H9 (cell line): ENCODE data around the gene THEM5. TPM values are rescaled to one million over a fixed set of nuclear protein-coding genes. Genes with fewer than 3 reads are reported as not detected.

Source experiments
- DNase-seq: peaks from one replicate; pipeline ENCODE4 v3.0.0-alpha.2; 2017
- H2AFZ ChIP-seq: one replicate; pipeline ENCODE4 v1.6.1; 2013; ENCODE audit warnings: mild to moderate bottlenecking, low read length, control low read depth, moderate library complexity
- H2AK5ac ChIP-seq: 2 replicates; pipeline ENCODE4 v1.6.1; 2013; ENCODE audit warnings: low read length, control low read depth, mixed read lengths; ENCODE audit not compliant: insufficient read length
- H2BK120ac ChIP-seq: one replicate; pipeline ENCODE4 v1.6.1; 2013; ENCODE audit warnings: low read depth, mild to moderate bottlenecking, low read length, control low read depth, inconsistent platforms; ENCODE audit not compliant: poor library complexity, severe bottlenecking
- H2BK12ac ChIP-seq: 2 replicates; pipeline ENCODE4 v1.6.1; 2013; ENCODE audit warnings: low read length, control low read depth, mixed read lengths, low read depth; ENCODE audit not compliant: insufficient read length
- H2BK15ac ChIP-seq: 2 replicates; pipeline ENCODE4 v1.6.1; 2013; ENCODE audit warnings: low read depth, low read length, control low read depth
- H2BK20ac ChIP-seq: one replicate; pipeline ENCODE4 v1.6.1; 2013; ENCODE audit warnings: low read depth, mild to moderate bottlenecking, low read length, control low read depth, inconsistent platforms; ENCODE audit not compliant: poor library complexity, severe bottlenecking
- H2BK5ac ChIP-seq: 2 replicates; pipeline ENCODE4 v1.6.1; 2013; ENCODE audit warnings: low read length, control low read depth, mixed read lengths; ENCODE audit not compliant: insufficient read length
- H3K14ac ChIP-seq: 2 replicates; pipeline ENCODE4 v1.6.1; 2013; ENCODE audit warnings: low read length, control low read depth; ENCODE audit not compliant: insufficient read depth
- H3K18ac ChIP-seq: 2 replicates; pipeline ENCODE4 v1.6.1; 2013; ENCODE audit warnings: low read depth, mild to moderate bottlenecking, mixed read lengths, low read length, control low read depth; ENCODE audit not compliant: insufficient read length
- H3K23ac ChIP-seq: 2 replicates; pipeline ENCODE4 v1.6.1; 2013; ENCODE audit warnings: low read length, control low read depth, mixed read lengths, low read depth; ENCODE audit not compliant: insufficient read length
- H3K23me2 ChIP-seq: 2 replicates; pipeline ENCODE4 v1.6.1; 2013; ENCODE audit warnings: low read depth, mild to moderate bottlenecking, mixed read lengths, low read length, control low read depth; ENCODE audit not compliant: insufficient read length, poor library complexity, severe bottlenecking
- H3K27ac ChIP-seq: 2 replicates; pipeline ENCODE4 v1.5.1; 2013; ENCODE audit warnings: low read length, control low read depth, mixed read lengths, low read depth; ENCODE audit not compliant: insufficient read length
- H3K27me3 ChIP-seq: 2 replicates; pipeline ENCODE4 v1.6.1; 2013; ENCODE audit warnings: low read length, control low read depth, inconsistent platforms; ENCODE audit not compliant: insufficient read depth
- H3K4ac ChIP-seq: 2 replicates; pipeline ENCODE4 v1.6.1; 2013; ENCODE audit warnings: low read depth, mild to moderate bottlenecking, control low read depth, inconsistent platforms, low read length, moderate library complexity
- H3K4me1 ChIP-seq: 2 replicates; pipeline ENCODE4 v1.6.1; 2013; ENCODE audit warnings: low read length, control low read depth, inconsistent platforms; ENCODE audit not compliant: insufficient read depth
- H3K4me2 ChIP-seq: 2 replicates; pipeline ENCODE4 v1.6.1; 2013; ENCODE audit warnings: low read length, control low read depth, mixed read lengths; ENCODE audit not compliant: insufficient read length, insufficient read depth
- H3K56ac ChIP-seq: 2 replicates; pipeline ENCODE4 v1.6.1; 2013; ENCODE audit warnings: low read depth, mild to moderate bottlenecking, mixed read lengths, low read length, control low read depth; ENCODE audit not compliant: insufficient read length
- H3K79me1 ChIP-seq: 2 replicates; pipeline ENCODE4 v1.6.1; 2013; ENCODE audit warnings: low read depth, mild to moderate bottlenecking, moderate library complexity, low read length, control low read depth, inconsistent platforms; ENCODE audit not compliant: insufficient read depth, poor library complexity, severe bottlenecking
- H3K79me2 ChIP-seq: 2 replicates; pipeline ENCODE4 v1.6.1; 2013; ENCODE audit warnings: low read length, control low read depth, inconsistent platforms; ENCODE audit not compliant: insufficient read depth
- H3K9ac ChIP-seq: 2 replicates; pipeline ENCODE4 v1.6.1; 2013; ENCODE audit warnings: low read length, control low read depth, mixed read lengths; ENCODE audit not compliant: insufficient read length; ENCODE audit errors: extremely low read depth
- H3K9me3 ChIP-seq: one replicate; pipeline ENCODE4 v1.6.1; 2013; ENCODE audit warnings: low read depth, low read length, inconsistent platforms; ENCODE audit not compliant: control insufficient read depth
- H3T11ph ChIP-seq: one replicate; pipeline ENCODE4 v1.6.1; 2013; ENCODE audit warnings: mild to moderate bottlenecking, low read length, control low read depth, inconsistent platforms
- H4K20me1 ChIP-seq: one replicate; pipeline ENCODE4 v1.6.1; 2013; ENCODE audit not compliant: control insufficient read depth, insufficient read length, insufficient read depth
- H4K5ac ChIP-seq: 2 replicates; pipeline ENCODE4 v1.6.1; 2013; ENCODE audit warnings: low read depth, mild to moderate bottlenecking, mixed read lengths, low read length, control low read depth; ENCODE audit not compliant: insufficient read length
- H4K8ac ChIP-seq: replicated peaks from 2 replicates; pipeline ENCODE4 v1.6.1; 2013; ENCODE audit warnings: low read length, control low read depth, mixed read lengths, low read depth; ENCODE audit not compliant: insufficient read length
- H4K91ac ChIP-seq: 2 replicates; pipeline ENCODE4 v1.6.1; 2013; ENCODE audit warnings: low read depth, mild to moderate bottlenecking, moderate library complexity, mixed read lengths, low read length, control low read depth; ENCODE audit not compliant: insufficient read length
- H3K27ac Mint-ChIP-seq, 3 experiments: 2 replicates in 2 of 3; 3 replicates in 1 of 3; pipeline ENCODE4 v1.8.0; 2020 to 2021; ENCODE audit warnings: mixed read lengths in 3 of 3, mild to moderate bottlenecking in 1 of 3, moderate library complexity in 1 of 3
- H3K27me3 Mint-ChIP-seq: 2 replicates; pipeline ENCODE4 v1.8.0; 2021; ENCODE audit warnings: low read depth, mild to moderate bottlenecking, moderate library complexity, mixed read lengths
- H3K36me3 Mint-ChIP-seq, 3 experiments: 2 replicates in 2 of 3; 3 replicates in 1 of 3; pipeline ENCODE4 v1.8.0; 2020 to 2021; ENCODE audit warnings: low read depth in 3 of 3, mixed read lengths in 3 of 3; ENCODE audit not compliant: insufficient read depth in 1 of 3
- H3K4me1 Mint-ChIP-seq, 2 experiments: 2 replicates each; pipeline ENCODE4 v1.8.0; 2020; ENCODE audit warnings: mixed read lengths in 2 of 2
- H3K4me3 Mint-ChIP-seq, 2 experiments: 2 replicates in 1 of 2; 3 replicates in 1 of 2; pipeline ENCODE4 v1.8.0; 2020 to 2021; ENCODE audit warnings: mild to moderate bottlenecking in 2 of 2, mixed read lengths in 2 of 2, moderate library complexity in 1 of 2
- H3K9me3 Mint-ChIP-seq, 2 experiments: 2 replicates in 1 of 2; 3 replicates in 1 of 2; pipeline ENCODE4 v1.8.0; 2020; ENCODE audit warnings: mild to moderate bottlenecking in 2 of 2, mixed read lengths in 2 of 2, moderate library complexity in 1 of 2
- WGBS: extraction: QIAGEN DNeasy Blood & Tissue Kit; methylation state at CpG from one replicate; pipeline ENCODE4 v1.1.7; 2013; ENCODE audit warnings: missing lambda C conversion rate, low lambda C conversion rate, mixed read lengths; ENCODE audit not compliant: insufficient read length; ENCODE audit errors: extremely low coverage; 5-methylcytosine and 5-hydroxymethylcytosine counted together
- total RNA-seq: library from RNA; stranded (reverse); gene quantifications from 2 replicates; pipeline ENCODE4 v1.2.1, GENCODE V29; 2021
- TF ChIP-seq, protein P1 (sequence below): fragments of 200-600 bp; sonication (generic); conservative IDR thresholded peaks from 3 replicates; pipeline ENCODE4 v1.8.0; 2021; ENCODE audit warnings: antibody characterized with exemption, mild to moderate bottlenecking

The THEM5 gene
- total RNA-seq, 1 experiment from 2014 or later, result not detected

DNA sequence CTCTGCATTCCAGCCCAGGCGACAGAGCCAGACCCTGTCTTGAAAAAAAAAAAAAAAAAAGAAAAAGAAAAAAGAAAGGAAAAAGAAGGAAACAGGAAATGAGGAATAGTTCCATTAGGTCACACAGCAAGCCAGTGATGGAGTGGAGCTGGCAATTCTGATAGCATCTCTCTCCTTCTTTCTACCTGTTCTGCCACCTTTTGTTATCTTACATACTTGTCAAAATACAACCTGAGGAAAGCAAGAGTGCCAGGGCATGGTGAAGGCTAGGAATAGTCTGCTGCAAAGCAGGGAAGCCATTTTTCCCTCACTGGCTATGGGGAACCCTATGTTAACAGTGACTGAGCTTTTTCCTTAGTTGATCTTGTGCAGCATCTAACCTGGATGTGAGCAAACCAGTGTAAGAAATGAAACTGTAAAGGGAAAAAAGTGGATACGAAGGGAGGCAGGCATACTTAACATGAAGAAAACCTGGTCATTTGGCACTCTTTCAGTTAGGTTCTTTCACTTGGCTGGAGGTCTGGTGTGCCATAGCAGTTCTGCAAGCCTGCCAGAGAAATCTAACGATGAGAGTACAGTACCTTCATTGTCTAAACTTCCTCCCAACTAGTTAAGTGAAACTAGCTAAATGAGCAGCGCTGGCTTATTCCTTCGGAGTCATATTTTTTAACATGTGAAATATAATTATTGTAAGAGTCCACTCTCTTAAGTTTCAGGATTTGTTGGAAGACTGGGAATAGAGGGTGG, 17.9 kb upstream of the THEM5 start:
- no peaks in the 10 kb centered on the region for H3K79me1 ChIP-seq
- H4K20me1 ChIP-seq, result no peaks in the 10 kb centered on the region
- H2AK5ac ChIP-seq, result no peak overlapping the region
- Mint-ChIP-seq H3K9me3 (no peaks in the 10 kb centered on the region), H3K4me1 (peaks cover 15% of the 10 kb centered on the region in 2 experiments), H3K36me3 (peaks cover 3 to 6% (median 4%) of the 10 kb centered on the region in 3 experiments; a peak in 3 of 7 replicates), H3K27me3 (peaks cover 20% of the 10 kb centered on the region), H3K4me3 (no peak overlapping the region), H3K27ac (no peak overlapping the region)
- H3K14ac ChIP-seq, result no peak overlapping the region
- H3K4me1 ChIP-seq, result no peaks in the 10 kb centered on the region
- H3K4ac ChIP-seq, result no peak overlapping the region
- no peak overlapping the region for H3K27ac ChIP-seq
- DNase-seq, result no peak
- H2BK5ac ChIP-seq, result no peak overlapping the region
- H4K5ac ChIP-seq, result no peak overlapping the region
- no peaks in the 10 kb centered on the region for H3K27me3 ChIP-seq
- H2BK15ac ChIP-seq, result no peak overlapping the region
- H3K23me2 ChIP-seq, result no peaks in the 10 kb centered on the region
- H3K23ac ChIP-seq, result no peak overlapping the region
- H3K9ac ChIP-seq, result no peak overlapping the region
- no peaks in the 10 kb centered on the region for H3K9me3 ChIP-seq
- WGBS, result no CpG with 5 or more reads among the region's 5 CpGs
- TF ChIP-seq, protein P1, sequence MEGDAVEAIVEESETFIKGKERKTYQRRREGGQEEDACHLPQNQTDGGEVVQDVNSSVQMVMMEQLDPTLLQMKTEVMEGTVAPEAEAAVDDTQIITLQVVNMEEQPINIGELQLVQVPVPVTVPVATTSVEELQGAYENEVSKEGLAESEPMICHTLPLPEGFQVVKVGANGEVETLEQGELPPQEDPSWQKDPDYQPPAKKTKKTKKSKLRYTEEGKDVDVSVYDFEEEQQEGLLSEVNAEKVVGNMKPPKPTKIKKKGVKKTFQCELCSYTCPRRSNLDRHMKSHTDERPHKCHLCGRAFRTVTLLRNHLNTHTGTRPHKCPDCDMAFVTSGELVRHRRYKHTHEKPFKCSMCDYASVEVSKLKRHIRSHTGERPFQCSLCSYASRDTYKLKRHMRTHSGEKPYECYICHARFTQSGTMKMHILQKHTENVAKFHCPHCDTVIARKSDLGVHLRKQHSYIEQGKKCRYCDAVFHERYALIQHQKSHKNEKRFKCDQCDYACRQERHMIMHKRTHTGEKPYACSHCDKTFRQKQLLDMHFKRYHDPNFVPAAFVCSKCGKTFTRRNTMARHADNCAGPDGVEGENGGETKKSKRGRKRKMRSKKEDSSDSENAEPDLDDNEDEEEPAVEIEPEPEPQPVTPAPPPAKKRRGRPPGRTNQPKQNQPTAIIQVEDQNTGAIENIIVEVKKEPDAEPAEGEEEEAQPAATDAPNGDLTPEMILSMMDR, result no peak
- H3K79me2 ChIP-seq, result no peaks in the 10 kb centered on the region
- no peak overlapping the region for H2BK120ac ChIP-seq
- no peak overlapping the region for H2BK12ac ChIP-seq
- no peak overlapping the region for H2AFZ ChIP-seq
- no peak overlapping the region for H3K4me2 ChIP-seq
- no peak overlapping the region for H2BK20ac ChIP-seq
- no peak overlapping the region for H3K18ac ChIP-seq
- H3T11ph ChIP-seq, result no peak overlapping the region
- no peak overlapping the region for H3K56ac ChIP-seq
- H4K8ac ChIP-seq, result no peak overlapping the region
- no peak overlapping the region for H4K91ac ChIP-seq
